SU-DHL-6 (cell line): ENCODE results near the gene DDX51.

Experiments
- CTCF ChIP-seq: fragments of 200-600 bp; sonication (generic); IDR thresholded peaks from one replicate; pipeline ENCODE4 v1.5.1; 2017; ENCODE audit warnings: antibody characterized with exemption, mild to moderate bottlenecking, low read length, moderate library complexity; ENCODE audit not compliant: insufficient read depth, poor library complexity, severe bottlenecking
- EZH2phosphoT487 ChIP-seq: fragments of 200-600 bp; sonication (generic), shearing (Covaris generic); conservative IDR thresholded peaks from 2 replicates; pipeline ENCODE4 v1.6.1; 2018; ENCODE audit warnings: mild to moderate bottlenecking, antibody characterized with exemption, low read length, moderate library complexity, mixed read lengths

- TF ChIP-seq CTCF (no peak), EZH2phosphoT487 (no peak)
Measured at GRCh38 chr12:132163911-132164288, 19.8 kb upstream of the DDX51 start.
